ENCODE measurements around the gene CCDC3. TPM values are rescaled to one million over a fixed set of nuclear protein-coding genes. Genes with fewer than 3 reads are reported as not detected.

CCDC3 gene
- total and polyA plus RNA-seq, 8 donors: 0.60 to 4.7 (median 2.2) TPM

GRCh38 chr10:12890958-12891357 is 110.6 kb downstream of the CCDC3 start:
- no peaks in the 10 kb centered on the region for H3K36me3 ChIP-seq
- H3K4me3 ChIP-seq: no peak overlapping the region
- DNase-seq: no peak
- no peaks in the 10 kb centered on the region for H3K4me1 ChIP-seq
- no peak overlapping the region for H3K27ac ChIP-seq
- no peak for FAIRE-seq
- ATAC-seq: no peak
- intact Hi-C loops (cut with DNase I): no loop called here
- no peaks in the 10 kb centered on the region for H3K27me3 ChIP-seq
- TF ChIP-seq CTCF (IDR thresholded peaks at IDR 0.05): no peak
- H3K9me3 ChIP-seq: no peaks in the 10 kb centered on the region
- 57 to 60% methylated on average over 3 of the region's 3 CpGs for WGBS, 2 donors

GRCh38 chr10:12888470-12888869 is 113.0 kb downstream of the CCDC3 start:
- Histone ChIP-seq H3K27me3 (no peaks in the 10 kb centered on the region), H3K27ac (no peak overlapping the region), H3K4me1 (no peaks in the 10 kb centered on the region), H3K36me3 (no peaks in the 10 kb centered on the region), H3K9me3 (no peaks in the 10 kb centered on the region), H3K4me3 (no peak overlapping the region)
- ATAC-seq (no peak), FAIRE-seq (no peak), DNase-seq (no peak)
- WGBS, 2 donors: 19 to 26% methylated on average over 2 of the region's 2 CpGs
- no peak for TF ChIP-seq CTCF (IDR thresholded peaks at IDR 0.05)
- intact Hi-C loops (cut with DNase I): no loop called here

GRCh38 chr10:12887780-12888179 is 113.7 kb downstream of the CCDC3 start:
- 76% methylated on average over 3 of the region's 3 CpGs for WGBS, 2 donors
- FAIRE-seq (no peak), ATAC-seq (no peak), DNase-seq (no peak)
- TF ChIP-seq CTCF (IDR thresholded peaks at IDR 0.05): no peak
- intact Hi-C loops (cut with DNase I): no loop called here
- Histone ChIP-seq H3K27ac (no peak overlapping the region), H3K9me3 (no peaks in the 10 kb centered on the region), H3K27me3 (no peaks in the 10 kb centered on the region), H3K36me3 (no peaks in the 10 kb centered on the region), H3K4me1 (no peaks in the 10 kb centered on the region), H3K4me3 (no peak overlapping the region)

- no peak overlapping the region for H3K27ac ChIP-seq
- H3K27me3 ChIP-seq: no peaks in the 10 kb centered on the region
- FAIRE-seq: no peak
- H3K36me3 ChIP-seq: no peaks in the 10 kb centered on the region
- whole genome bisulfite sequencing, 2 donors: 80 to 84% methylated on average over 6 of the region's 6 CpGs
- no peak overlapping the region for H3K4me3 ChIP-seq
- no peak for TF ChIP-seq CTCF (IDR thresholded peaks at IDR 0.05)
- intact Hi-C loops (cut with DNase I): no loop called here
- no peak for ATAC-seq
- no peaks in the 10 kb centered on the region for H3K9me3 ChIP-seq
- H3K4me1 ChIP-seq: no peaks in the 10 kb centered on the region
- DNase-seq: no peak
These were observed 116.7 kb downstream of the CCDC3 start for GRCh38 chr10:12884851-12885250.

GRCh38 chr10:12880423-12880822 is 121.1 kb downstream of the CCDC3 start:
- intact Hi-C loops (cut with DNase I): no loop called here
- Histone ChIP-seq H3K9me3 (no peaks in the 10 kb centered on the region), H3K27me3 (no peaks in the 10 kb centered on the region), H3K4me3 (no peak overlapping the region), H3K4me1 (no peaks in the 10 kb centered on the region), H3K27ac (no peak overlapping the region), H3K36me3 (no peaks in the 10 kb centered on the region)
- no peak for ATAC-seq
- DNase-seq: no peak
- FAIRE-seq: no peak
- TF ChIP-seq CTCF (IDR thresholded peaks at IDR 0.05): no peak
